Uterus (tissue), 2 donors: ENCODE results near the gene GRIK2.

Source experiments
- POLR2A ChIP-seq, 2 donors: fragments of 450-650 bp; IDR thresholded peaks; one replicate each; pipeline ENCODE4 v1.6.1; 2016; ENCODE audit warnings: antibody characterized with exemption in 2 of 2, mild to moderate bottlenecking in 1 of 2, moderate library complexity in 1 of 2
- TF ChIP-seq, protein P1 (sequence below), 4 experiments: fragments of 200-600 bp in 2 of 4; fragments of 450-650 bp in 2 of 4; sonication (generic) in 2 of 4; IDR thresholded peaks; one replicate each; pipeline ENCODE4 v1.5.1; 2016 to 2019; ENCODE audit warnings: antibody characterized with exemption in 4 of 4, mild to moderate bottlenecking in 2 of 4, moderate library complexity in 1 of 4

DNA sequence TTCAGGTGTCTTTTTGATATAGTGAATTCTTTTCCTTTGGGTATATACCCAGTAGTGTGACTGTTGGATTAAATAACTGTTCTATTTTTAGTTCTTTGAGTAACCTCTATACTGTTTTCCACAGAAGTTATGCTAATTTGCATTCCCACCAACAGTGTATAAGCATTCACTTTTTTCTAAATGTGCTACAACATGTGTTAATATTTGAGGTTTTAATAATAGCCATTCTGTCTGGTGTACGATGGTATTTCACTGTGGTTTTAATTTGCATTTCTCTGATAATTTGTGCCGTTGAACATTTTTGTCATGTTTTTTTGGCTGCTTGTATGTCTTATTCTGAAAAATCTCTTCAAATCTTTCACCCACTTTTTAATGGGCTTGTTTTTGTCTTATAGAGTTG, 563.5 kb downstream of the GRIK2 start:
- no peak for TF ChIP-seq POLR2A (IDR thresholded peaks at IDR 0.05)
- TF ChIP-seq, protein P1, sequence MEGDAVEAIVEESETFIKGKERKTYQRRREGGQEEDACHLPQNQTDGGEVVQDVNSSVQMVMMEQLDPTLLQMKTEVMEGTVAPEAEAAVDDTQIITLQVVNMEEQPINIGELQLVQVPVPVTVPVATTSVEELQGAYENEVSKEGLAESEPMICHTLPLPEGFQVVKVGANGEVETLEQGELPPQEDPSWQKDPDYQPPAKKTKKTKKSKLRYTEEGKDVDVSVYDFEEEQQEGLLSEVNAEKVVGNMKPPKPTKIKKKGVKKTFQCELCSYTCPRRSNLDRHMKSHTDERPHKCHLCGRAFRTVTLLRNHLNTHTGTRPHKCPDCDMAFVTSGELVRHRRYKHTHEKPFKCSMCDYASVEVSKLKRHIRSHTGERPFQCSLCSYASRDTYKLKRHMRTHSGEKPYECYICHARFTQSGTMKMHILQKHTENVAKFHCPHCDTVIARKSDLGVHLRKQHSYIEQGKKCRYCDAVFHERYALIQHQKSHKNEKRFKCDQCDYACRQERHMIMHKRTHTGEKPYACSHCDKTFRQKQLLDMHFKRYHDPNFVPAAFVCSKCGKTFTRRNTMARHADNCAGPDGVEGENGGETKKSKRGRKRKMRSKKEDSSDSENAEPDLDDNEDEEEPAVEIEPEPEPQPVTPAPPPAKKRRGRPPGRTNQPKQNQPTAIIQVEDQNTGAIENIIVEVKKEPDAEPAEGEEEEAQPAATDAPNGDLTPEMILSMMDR (IDR thresholded peaks at IDR 0.05), result no peak
